Activated CD8-positive, alpha-beta T cell treated with anti-CD3 and anti-CD28 coated beads for 36 hours (primary cell): Measurements from ENCODE around the gene PKNOX2. TPM values are rescaled to one million over a fixed set of nuclear protein-coding genes. Genes with fewer than 3 reads are reported as not detected.

Experiments used
- ATAC-seq: fragments of 200-7000 bp; cut with Tn5 transposase; one replicate; pipeline ENCODE4 v1.10.0; 2021; ENCODE audit warnings: mild to moderate bottlenecking, moderate library complexity
- CTCF ChIA-PET: fragments of 350-600 bp; sonication (Branson Sonifier 250); formaldehyde crosslinking; loops from one replicate; lab custom pipeline; 2021; ENCODE audit warnings: antibody characterized with exemption; lab: Charles Lee
- POLR2A ChIA-PET: fragments of 350-600 bp; sonication (Branson Sonifier 250); formaldehyde crosslinking; loops from one replicate; lab custom pipeline; 2021; ENCODE audit warnings: antibody characterized with exemption; lab: Charles Lee
- DNase-seq: peaks from one replicate; pipeline ENCODE4 v3.0.0-alpha.2; 2020
- H3K27ac Mint-ChIP-seq: one replicate; pipeline ENCODE4 v1.8.0; 2021; ENCODE audit warnings: mild to moderate bottlenecking, mixed read lengths
- H3K27me3 Mint-ChIP-seq: one replicate; pipeline ENCODE4 v1.8.0; 2021; ENCODE audit warnings: mixed read lengths
- H3K36me3 Mint-ChIP-seq: one replicate; pipeline ENCODE4 v1.8.0; 2021; ENCODE audit warnings: low read depth, mixed read lengths
- H3K4me1 Mint-ChIP-seq: one replicate; pipeline ENCODE4 v1.8.0; 2021; ENCODE audit warnings: low read depth, mixed read lengths
- H3K4me3 Mint-ChIP-seq: one replicate; pipeline ENCODE4 v1.8.0; 2021; ENCODE audit warnings: mild to moderate bottlenecking, moderate library complexity, mixed read lengths
- H3K9me3 Mint-ChIP-seq: one replicate; pipeline ENCODE4 v1.8.0; 2021; ENCODE audit warnings: mixed read lengths
- intact Hi-C: fragments of 100-400 bp; cut with micrococcal nuclease; formaldehyde crosslinking; loops from one replicate; pipeline ENCODE4 v1.10.0; 2022
- total RNA-seq, 2 experiments: library from RNA; stranded (reverse); gene quantifications; one replicate each; pipeline ENCODE4 v1.2.3, GENCODE V29; 2021
- TF ChIP-seq, protein P1 (sequence below): fragments of 200-600 bp; IDR thresholded peaks from one replicate; pipeline ENCODE4 v1.8.0; 2022; ENCODE audit warnings: antibody characterized with exemption, mild to moderate bottlenecking

Gene PKNOX2
- total RNA-seq, 2 experiments from 2014 or later, result not detected

DNA sequence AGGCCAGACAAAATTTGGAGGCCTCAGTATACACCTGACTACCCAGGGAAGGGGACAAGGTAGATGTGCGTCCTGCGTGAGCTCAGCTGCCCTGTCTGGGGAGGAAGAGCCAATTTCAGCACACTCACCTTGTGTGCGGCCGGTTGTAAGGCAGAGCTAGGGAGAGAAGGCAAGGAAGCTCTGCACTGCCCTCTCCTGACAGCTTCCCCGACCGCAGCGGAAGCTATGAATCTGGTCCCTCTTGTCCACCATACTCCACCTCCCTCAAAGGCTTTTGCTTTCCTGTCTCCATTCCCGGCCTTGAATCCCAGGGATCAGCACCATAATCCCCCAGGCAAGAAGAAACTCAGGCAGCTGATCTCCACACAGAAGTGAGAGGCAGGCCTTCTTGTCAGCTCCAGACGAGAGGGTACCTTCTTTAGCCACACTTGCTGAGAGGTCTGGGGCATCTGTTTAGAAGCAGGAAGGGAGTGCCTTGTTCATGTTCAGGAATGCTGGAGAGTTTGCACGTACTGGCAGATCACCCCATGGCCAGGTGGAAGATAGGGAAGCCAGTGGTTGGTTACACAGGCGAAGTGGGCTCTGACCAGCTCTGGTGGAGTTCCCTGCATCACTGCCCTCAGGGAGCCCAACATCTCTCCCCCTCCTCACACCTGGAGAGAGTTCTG lies 269.0 kb downstream of the PKNOX2 start:
- intact Hi-C loops, result no loop called here
- TF ChIP-seq, protein P1, sequence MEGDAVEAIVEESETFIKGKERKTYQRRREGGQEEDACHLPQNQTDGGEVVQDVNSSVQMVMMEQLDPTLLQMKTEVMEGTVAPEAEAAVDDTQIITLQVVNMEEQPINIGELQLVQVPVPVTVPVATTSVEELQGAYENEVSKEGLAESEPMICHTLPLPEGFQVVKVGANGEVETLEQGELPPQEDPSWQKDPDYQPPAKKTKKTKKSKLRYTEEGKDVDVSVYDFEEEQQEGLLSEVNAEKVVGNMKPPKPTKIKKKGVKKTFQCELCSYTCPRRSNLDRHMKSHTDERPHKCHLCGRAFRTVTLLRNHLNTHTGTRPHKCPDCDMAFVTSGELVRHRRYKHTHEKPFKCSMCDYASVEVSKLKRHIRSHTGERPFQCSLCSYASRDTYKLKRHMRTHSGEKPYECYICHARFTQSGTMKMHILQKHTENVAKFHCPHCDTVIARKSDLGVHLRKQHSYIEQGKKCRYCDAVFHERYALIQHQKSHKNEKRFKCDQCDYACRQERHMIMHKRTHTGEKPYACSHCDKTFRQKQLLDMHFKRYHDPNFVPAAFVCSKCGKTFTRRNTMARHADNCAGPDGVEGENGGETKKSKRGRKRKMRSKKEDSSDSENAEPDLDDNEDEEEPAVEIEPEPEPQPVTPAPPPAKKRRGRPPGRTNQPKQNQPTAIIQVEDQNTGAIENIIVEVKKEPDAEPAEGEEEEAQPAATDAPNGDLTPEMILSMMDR, result peak; percentile 18
- H3K4me3 Mint-ChIP-seq, result no peak overlapping the region
- CTCF ChIA-PET, result interaction anchor here (1.0 to 2.1 kb wide), 5 partner anchors 11 to 27 kb away, joined by 3 to 9 read pairs (median 4); no protein-coding TSS in a partner anchor
- POLR2A ChIA-PET, result no interaction called here
- no peaks in the 10 kb centered on the region for H3K4me1 Mint-ChIP-seq
- peaks cover 13% of the 10 kb centered on the region for H3K27me3 Mint-ChIP-seq
- ATAC-seq (peak; percentile 67), DNase-seq (peak; percentile 45)
- H3K9me3 Mint-ChIP-seq, result no peaks in the 10 kb centered on the region
- no peak overlapping the region for H3K27ac Mint-ChIP-seq
- H3K36me3 Mint-ChIP-seq, result no peaks in the 10 kb centered on the region

DNA sequence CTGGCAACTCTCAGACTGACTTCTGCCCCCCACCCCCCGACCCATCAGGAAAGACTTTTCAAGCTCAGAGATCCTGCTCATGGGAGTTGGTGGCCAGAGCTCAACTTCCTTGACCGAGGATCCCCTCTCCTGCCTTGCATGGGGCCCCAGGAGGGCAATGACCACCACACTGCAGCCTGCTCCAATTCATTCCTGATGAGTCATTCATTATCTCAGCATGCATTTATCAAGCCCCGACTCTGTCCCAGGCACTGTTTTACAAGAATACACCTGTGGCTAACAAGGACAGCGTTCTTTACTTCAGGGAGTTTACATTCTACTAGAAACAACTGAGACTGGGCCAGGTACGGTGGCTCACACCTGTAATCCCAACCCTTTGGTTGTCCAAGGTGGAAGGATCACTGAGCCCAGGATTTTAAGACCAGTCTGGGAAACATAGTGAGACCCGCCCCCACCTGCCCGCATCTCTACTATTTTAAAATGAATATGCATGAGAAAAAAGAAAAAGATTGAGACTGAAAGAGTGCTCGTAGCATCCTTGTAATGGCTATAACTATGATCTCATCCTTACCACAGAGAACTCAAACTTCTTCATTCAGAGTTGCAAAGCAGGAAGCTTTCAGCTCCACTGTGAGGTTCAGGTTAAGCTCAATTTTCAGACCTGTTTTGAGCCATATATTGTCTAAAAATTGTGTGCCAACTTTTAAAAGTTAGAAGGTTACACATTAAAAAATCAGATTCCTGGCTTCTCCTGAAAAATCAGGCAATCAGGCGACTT lies 271.1 kb downstream of the PKNOX2 start:
- H3K4me1 Mint-ChIP-seq, result no peaks in the 10 kb centered on the region
- ChIA-PET POLR2A (no interaction called here), CTCF (interaction anchor here (0.7 to 2.9 kb wide), 3 partner anchors 8 to 31 kb away, joined by 3 to 12 read pairs (median 3); no protein-coding TSS in a partner anchor)
- H3K9me3 Mint-ChIP-seq, result no peaks in the 10 kb centered on the region
- no peak overlapping the region for H3K27ac Mint-ChIP-seq
- DNase-seq, result no peak
- no peak for ATAC-seq
- intact Hi-C loops, result no loop called here
- TF ChIP-seq, protein P1, result no peak
- H3K4me3 Mint-ChIP-seq, result no peak overlapping the region
- no peaks in the 10 kb centered on the region for H3K36me3 Mint-ChIP-seq
- peaks cover 19% of the 10 kb centered on the region for H3K27me3 Mint-ChIP-seq

DNA sequence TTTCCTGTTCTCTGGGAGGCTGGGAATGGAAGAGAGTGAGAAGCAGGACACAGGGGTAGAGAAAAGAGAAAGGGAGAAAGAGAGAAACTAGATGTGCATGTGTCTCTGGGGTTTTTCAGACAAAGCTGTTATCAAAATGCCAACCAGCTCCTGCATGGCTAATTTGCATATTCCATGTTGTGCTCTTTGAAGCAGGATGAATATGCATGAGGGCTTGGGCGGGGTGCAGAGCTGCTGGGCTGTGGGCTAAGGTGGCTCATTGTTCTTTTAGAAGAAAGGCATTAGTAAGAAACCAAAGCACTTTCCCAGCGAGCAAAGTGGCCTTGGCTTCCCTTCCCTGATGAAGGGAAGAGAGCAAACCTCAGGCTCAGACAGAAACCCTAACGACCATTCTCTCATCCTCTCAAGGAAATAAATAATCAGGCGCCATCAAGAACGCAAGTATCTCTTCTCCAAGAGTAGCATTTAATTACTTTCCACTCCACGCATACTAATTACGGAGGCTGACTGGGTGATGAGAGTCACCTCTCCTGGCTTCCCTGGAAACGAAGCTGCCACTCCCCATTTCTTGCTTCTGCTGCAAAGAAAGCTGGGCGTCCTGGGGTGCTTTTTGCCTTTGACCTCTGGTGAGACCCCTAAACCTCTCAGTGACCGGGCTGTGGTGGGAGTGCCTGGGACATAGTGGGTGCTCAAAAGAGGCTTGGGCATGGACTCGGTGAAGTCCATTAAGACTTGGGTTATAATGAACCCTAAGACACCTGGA lies 277.3 kb downstream of the PKNOX2 start:
- ChIA-PET CTCF (interaction anchor here (0.7 to 1.9 kb wide), 2 partner anchors 12 to 13 kb away, joined by 3 to 7 read pairs; no protein-coding TSS in a partner anchor), POLR2A (no interaction called here)
- intact Hi-C loops, result no loop called here
- Mint-ChIP-seq H3K27me3 (peaks cover 33% of the 10 kb centered on the region), H3K9me3 (no peaks in the 10 kb centered on the region), H3K27ac (no peak overlapping the region), H3K4me3 (no peak overlapping the region), H3K36me3 (no peaks in the 10 kb centered on the region), H3K4me1 (no peaks in the 10 kb centered on the region)
- TF ChIP-seq, protein P1, result no peak
- ATAC-seq, result no peak
- no peak for DNase-seq

DNA sequence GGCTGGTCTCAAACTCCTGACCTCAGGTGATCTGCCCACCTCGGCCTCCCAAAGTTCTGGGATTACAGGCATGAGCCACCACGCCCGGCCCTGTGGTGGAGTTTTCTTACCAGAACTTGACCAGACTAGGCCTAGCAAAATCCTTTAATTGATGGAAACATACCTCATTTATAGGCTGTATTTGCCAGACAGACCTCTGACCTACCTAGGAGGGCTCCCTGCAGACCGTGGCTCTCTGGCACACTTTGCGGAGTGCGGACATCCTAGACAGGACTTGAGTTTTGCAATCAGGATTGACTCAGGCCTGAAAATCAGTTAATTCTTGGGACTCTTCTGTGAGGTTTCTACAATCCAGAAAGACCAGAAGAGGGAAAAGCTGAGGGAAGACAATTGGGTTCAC lies 278.4 kb downstream of the PKNOX2 start:
- no peaks in the 10 kb centered on the region for H3K9me3 Mint-ChIP-seq
- H3K27ac Mint-ChIP-seq, result no peak overlapping the region
- H3K36me3 Mint-ChIP-seq, result no peaks in the 10 kb centered on the region
- intact Hi-C loops, result no loop called here
- CTCF ChIA-PET, result no interaction called here
- no peak overlapping the region for H3K4me3 Mint-ChIP-seq
- peaks cover 27% of the 10 kb centered on the region for H3K27me3 Mint-ChIP-seq
- ATAC-seq, result no peak
- no peak for DNase-seq
- POLR2A ChIA-PET, result no interaction called here
- no peaks in the 10 kb centered on the region for H3K4me1 Mint-ChIP-seq
- TF ChIP-seq, protein P1, result no peak
